ENCODE data around the gene SGSM2. TPM values are rescaled to one million over a fixed set of nuclear protein-coding genes. Genes with fewer than 3 reads are reported as not detected.

The SGSM2 gene
- total RNA-seq, 1 experiment from 2014 or later, result 47.2 TPM

DNA sequence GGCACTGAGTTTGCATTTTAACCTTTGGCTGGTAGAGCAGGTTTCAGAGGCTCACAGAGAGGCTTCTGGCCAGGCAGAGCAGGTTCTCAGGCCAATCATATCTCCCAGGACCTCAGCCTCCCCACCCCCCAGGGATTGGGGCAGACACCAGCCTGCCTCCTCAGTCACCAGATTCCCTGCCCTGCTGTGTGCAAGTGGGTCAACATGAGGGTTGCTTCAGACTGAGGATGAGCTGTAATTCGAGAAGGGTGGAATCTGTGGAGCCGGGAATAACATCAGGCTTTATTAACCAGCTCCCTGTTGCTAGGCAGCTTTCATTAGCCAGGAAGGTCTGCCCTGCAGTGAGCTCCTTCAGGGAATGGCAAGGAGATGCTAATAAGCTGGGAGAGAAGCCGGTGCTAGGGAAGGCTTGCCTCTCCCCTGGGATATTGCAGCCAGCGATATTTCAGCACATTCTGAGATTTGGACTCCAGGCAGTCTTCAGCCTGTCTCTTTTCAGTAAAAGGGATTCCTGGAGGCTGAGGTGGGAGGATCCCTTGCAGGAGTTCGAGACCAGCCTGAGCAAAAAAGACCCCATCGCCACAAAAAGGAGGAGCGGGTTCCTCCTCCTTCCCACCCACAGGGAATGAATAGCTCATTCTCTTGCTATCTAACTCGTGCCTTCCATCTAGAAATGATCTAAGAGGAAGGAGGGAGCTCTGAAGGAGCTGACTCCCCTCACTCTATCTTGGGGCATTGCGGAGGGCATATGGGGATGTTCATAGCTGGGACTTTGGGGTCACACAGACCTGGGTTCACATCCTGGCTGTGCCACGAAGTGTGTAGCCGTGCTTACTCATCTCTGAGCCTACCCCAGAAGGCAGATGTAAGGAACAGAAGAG, 10.7 kb downstream of the SGSM2 start:
- intact Hi-C loops (cut with micrococcal nuclease), result no loop called here
- ChIA-PET CTCF (no interaction called here), POLR2A (ENCODE audit: unreplicated experiment) (no interaction called here)
- Histone ChIP-seq H3K4me3 (ENCODE audit: low read length) (no peak overlapping the region), H3K4me2 (ENCODE audit: low read length) (peak overlapping the region; percentile 1; the same call in 1 of the 2 replicates), H3K9ac (ENCODE audit: low read length) (no peak overlapping the region), H3K9me3 (ENCODE audit: low read length) (no peaks in the 10 kb centered on the region), H3K9me2 (replicated peaks; ENCODE audit: low read length) (no peaks in the 10 kb centered on the region), H2AFZ (ENCODE audit: low read length) (no peak overlapping the region), H3K27ac (ENCODE audit: low read length) (peak overlapping the region; percentile 15; the same call in 1 of the 2 replicates), H3K36me3 (ENCODE audit: low read depth, low read length) (no peaks in the 10 kb centered on the region), H4K20me1 (ENCODE audit: low read length) (no peaks in the 10 kb centered on the region), H3K4me1 (ENCODE audit: insufficient read depth, low read length) (peaks cover 27% of the 10 kb centered on the region), H3K79me2 (ENCODE audit: low read length) (no peaks in the 10 kb centered on the region), H3F3A (ENCODE audit: low read length, unreplicated experiment) (no peaks in the 10 kb centered on the region), H3K27me3 (ENCODE audit: low read length) (no peaks in the 10 kb centered on the region)
- ATAC-seq, result peak; percentile 90
- no TSS peak for BruUV-seq (replicated peaks)
- TF ChIP-seq EZH2 (IDR thresholded peaks at IDR 0.05; ENCODE audit: low read length, unreplicated experiment) (no peak), EZH2phosphoT487 (IDR thresholded peaks at IDR 0.05; ENCODE audit: borderline replicate concordance, low read length) (no peak)
- TF ChIP-seq, protein P1, sequence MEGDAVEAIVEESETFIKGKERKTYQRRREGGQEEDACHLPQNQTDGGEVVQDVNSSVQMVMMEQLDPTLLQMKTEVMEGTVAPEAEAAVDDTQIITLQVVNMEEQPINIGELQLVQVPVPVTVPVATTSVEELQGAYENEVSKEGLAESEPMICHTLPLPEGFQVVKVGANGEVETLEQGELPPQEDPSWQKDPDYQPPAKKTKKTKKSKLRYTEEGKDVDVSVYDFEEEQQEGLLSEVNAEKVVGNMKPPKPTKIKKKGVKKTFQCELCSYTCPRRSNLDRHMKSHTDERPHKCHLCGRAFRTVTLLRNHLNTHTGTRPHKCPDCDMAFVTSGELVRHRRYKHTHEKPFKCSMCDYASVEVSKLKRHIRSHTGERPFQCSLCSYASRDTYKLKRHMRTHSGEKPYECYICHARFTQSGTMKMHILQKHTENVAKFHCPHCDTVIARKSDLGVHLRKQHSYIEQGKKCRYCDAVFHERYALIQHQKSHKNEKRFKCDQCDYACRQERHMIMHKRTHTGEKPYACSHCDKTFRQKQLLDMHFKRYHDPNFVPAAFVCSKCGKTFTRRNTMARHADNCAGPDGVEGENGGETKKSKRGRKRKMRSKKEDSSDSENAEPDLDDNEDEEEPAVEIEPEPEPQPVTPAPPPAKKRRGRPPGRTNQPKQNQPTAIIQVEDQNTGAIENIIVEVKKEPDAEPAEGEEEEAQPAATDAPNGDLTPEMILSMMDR (conservative IDR thresholded peaks at IDR 0.05; ENCODE audit: low read depth, low read length), result no peak
- DNase-seq, result peak; percentile 75

DNA sequence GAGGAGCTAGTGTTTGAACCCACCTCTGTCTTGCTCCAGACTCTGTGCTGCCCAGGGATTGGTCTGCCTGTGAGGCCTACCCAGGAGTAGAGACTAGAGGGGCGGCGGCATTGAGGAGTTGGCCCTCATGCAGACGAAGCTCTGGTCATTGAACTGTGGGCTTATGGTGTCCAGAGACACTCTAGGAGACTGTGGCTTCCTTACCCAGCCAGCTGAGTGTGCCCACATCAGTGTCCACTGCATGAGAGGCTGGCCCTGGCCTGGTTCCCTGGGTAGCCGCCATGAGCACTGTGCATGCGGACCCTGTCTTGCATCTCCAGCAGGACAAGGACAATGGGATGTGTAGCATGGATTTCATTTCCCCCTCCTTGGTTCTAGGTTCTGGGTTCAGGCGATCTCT, 14.0 kb downstream of the SGSM2 start:
- Histone ChIP-seq H3K4me2 (ENCODE audit: low read length) (no peak overlapping the region), H2AFZ (ENCODE audit: low read length) (no peak overlapping the region), H4K20me1 (ENCODE audit: low read length) (no peaks in the 10 kb centered on the region), H3K36me3 (ENCODE audit: low read depth, low read length) (no peaks in the 10 kb centered on the region), H3K27me3 (ENCODE audit: low read length) (no peaks in the 10 kb centered on the region), H3K9ac (ENCODE audit: low read length) (no peak overlapping the region), H3K9me3 (ENCODE audit: low read length) (no peaks in the 10 kb centered on the region), H3K4me1 (ENCODE audit: insufficient read depth, low read length) (peaks cover 22% of the 10 kb centered on the region; the same call in 1 of the 2 replicates), H3K4me3 (ENCODE audit: low read length) (no peak overlapping the region), H3F3A (ENCODE audit: low read length, unreplicated experiment) (no peaks in the 10 kb centered on the region), H3K27ac (ENCODE audit: low read length) (no peak overlapping the region), H3K9me2 (replicated peaks; ENCODE audit: low read length) (no peaks in the 10 kb centered on the region), H3K79me2 (ENCODE audit: low read length) (no peaks in the 10 kb centered on the region)
- no TSS peak for BruUV-seq (replicated peaks)
- no peak for TF ChIP-seq EZH2 (IDR thresholded peaks at IDR 0.05; ENCODE audit: low read length, unreplicated experiment)
- TF ChIP-seq, protein P1 (conservative IDR thresholded peaks at IDR 0.05; ENCODE audit: low read depth, low read length), result no peak
- TF ChIP-seq EZH2phosphoT487 (IDR thresholded peaks at IDR 0.05; ENCODE audit: borderline replicate concordance, low read length), result no peak
- ATAC-seq (no peak), DNase-seq (no peak)
- intact Hi-C loops (cut with micrococcal nuclease), result no loop called here
- ChIA-PET POLR2A (ENCODE audit: unreplicated experiment) (no interaction called here), CTCF (no interaction called here)

DNA sequence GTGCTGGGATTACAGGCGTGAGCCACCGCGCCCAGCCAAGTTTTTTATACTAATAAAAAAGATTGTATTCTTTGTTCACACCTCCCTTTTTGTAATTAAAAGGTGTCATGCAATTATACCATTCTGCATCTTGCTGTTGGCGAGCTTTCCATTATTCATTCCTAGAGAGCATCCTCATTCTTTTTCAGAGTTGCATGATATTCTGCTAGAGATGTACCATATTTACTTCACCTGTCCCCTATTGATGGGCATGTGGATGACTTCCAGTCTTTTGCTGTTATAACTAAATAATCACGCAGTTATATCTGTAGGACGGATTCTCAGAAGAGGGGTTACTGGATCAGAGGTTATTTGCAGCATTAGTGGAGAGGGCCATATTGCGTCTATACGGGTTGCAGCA, 17.0 kb downstream of the SGSM2 start:
- ChIA-PET CTCF (no interaction called here), POLR2A (ENCODE audit: unreplicated experiment) (no interaction called here)
- H3K4me1 ChIP-seq (ENCODE audit: insufficient read depth, low read length), result peaks cover 17% of the 10 kb centered on the region
- H3K36me3 ChIP-seq (ENCODE audit: low read depth, low read length), result no peaks in the 10 kb centered on the region
- BruUV-seq (replicated peaks), result no TSS peak
- H3K4me3 ChIP-seq (ENCODE audit: low read length), result no peak overlapping the region
- no peak overlapping the region for H3K9ac ChIP-seq (ENCODE audit: low read length)
- TF ChIP-seq, protein P1 (conservative IDR thresholded peaks at IDR 0.05; ENCODE audit: low read depth, low read length), result no peak
- TF ChIP-seq EZH2 (IDR thresholded peaks at IDR 0.05; ENCODE audit: low read length, unreplicated experiment), result no peak
- no peak for TF ChIP-seq EZH2phosphoT487 (IDR thresholded peaks at IDR 0.05; ENCODE audit: borderline replicate concordance, low read length)
- no peaks in the 10 kb centered on the region for H3K9me2 ChIP-seq (replicated peaks; ENCODE audit: low read length)
- H3K27me3 ChIP-seq (ENCODE audit: low read length), result no peaks in the 10 kb centered on the region
- no peaks in the 10 kb centered on the region for H3K9me3 ChIP-seq (ENCODE audit: low read length)
- H3K4me2 ChIP-seq (ENCODE audit: low read length), result no peak overlapping the region
- no peaks in the 10 kb centered on the region for H3F3A ChIP-seq (ENCODE audit: low read length, unreplicated experiment)
- no peaks in the 10 kb centered on the region for H4K20me1 ChIP-seq (ENCODE audit: low read length)
- H3K79me2 ChIP-seq (ENCODE audit: low read length), result no peaks in the 10 kb centered on the region
- intact Hi-C loops (cut with micrococcal nuclease), result no loop called here
- ATAC-seq, result no peak
- DNase-seq, result no peak
- no peak overlapping the region for H2AFZ ChIP-seq (ENCODE audit: low read length)
- no peak overlapping the region for H3K27ac ChIP-seq (ENCODE audit: low read length)
